Progenitor cell of endocrine pancreas (in vitro differentiated cells): ENCODE results near the gene DNAJC1. TPM values are rescaled to one million over a fixed set of nuclear protein-coding genes. Genes with fewer than 3 reads are reported as not detected.

ENCODE experiments used
- DNase-seq: peaks from one replicate; pipeline ENCODE4 v3.0.0; 2021; ENCODE audit warnings: low spot score; ENCODE audit not compliant: unreplicated experiment
- H3K27ac Mint-ChIP-seq: 2 replicates; pipeline ENCODE4 v1.8.0; 2021; ENCODE audit warnings: mild to moderate bottlenecking, moderate library complexity, mixed read lengths
- H3K27me3 Mint-ChIP-seq: 2 replicates; pipeline ENCODE4 v1.8.0; 2021; ENCODE audit warnings: mixed read lengths
- H3K36me3 Mint-ChIP-seq: 2 replicates; pipeline ENCODE4 v1.8.0; 2022; ENCODE audit warnings: mixed read lengths; ENCODE audit not compliant: insufficient read depth
- H3K4me1 Mint-ChIP-seq: 2 replicates; pipeline ENCODE4 v1.8.0; 2021; ENCODE audit warnings: low read depth, mixed read lengths
- H3K4me3 Mint-ChIP-seq: 2 replicates; pipeline ENCODE4 v1.8.0; 2021; ENCODE audit warnings: low read depth, mild to moderate bottlenecking, moderate library complexity, mixed read lengths
- H3K9me3 Mint-ChIP-seq: 2 replicates; pipeline ENCODE4 v1.8.0; 2021; ENCODE audit warnings: low read depth, mixed read lengths
- CTCF ChIP-seq: fragments of 200-600 bp; sonication (generic); IDR thresholded peaks from one replicate; pipeline ENCODE4 v1.5.0; 2021; ENCODE audit warnings: antibody characterized with exemption, mild to moderate bottlenecking; ENCODE audit not compliant: unreplicated experiment
- total RNA-seq: library from RNA; stranded (reverse); gene quantifications from 2 replicates; pipeline ENCODE4 v1.2.1, GENCODE V29; 2021

Gene DNAJC1
- total RNA-seq, 1 donor from 2014 or later: 28.5 TPM

- DNase-seq: no peak
- no peaks in the 10 kb centered on the region for H3K27me3 Mint-ChIP-seq
- peaks cover 9% of the 10 kb centered on the region for H3K4me1 Mint-ChIP-seq
- no peak for TF ChIP-seq CTCF
- no peak overlapping the region for H3K27ac Mint-ChIP-seq
- H3K4me3 Mint-ChIP-seq: no peak overlapping the region
- H3K9me3 Mint-ChIP-seq: no peaks in the 10 kb centered on the region
- peaks cover 13% of the 10 kb centered on the region for H3K36me3 Mint-ChIP-seq
These were observed 244.8 kb downstream of the DNAJC1 start for GRCh38 chr10:21758696-21759095.

DNA sequence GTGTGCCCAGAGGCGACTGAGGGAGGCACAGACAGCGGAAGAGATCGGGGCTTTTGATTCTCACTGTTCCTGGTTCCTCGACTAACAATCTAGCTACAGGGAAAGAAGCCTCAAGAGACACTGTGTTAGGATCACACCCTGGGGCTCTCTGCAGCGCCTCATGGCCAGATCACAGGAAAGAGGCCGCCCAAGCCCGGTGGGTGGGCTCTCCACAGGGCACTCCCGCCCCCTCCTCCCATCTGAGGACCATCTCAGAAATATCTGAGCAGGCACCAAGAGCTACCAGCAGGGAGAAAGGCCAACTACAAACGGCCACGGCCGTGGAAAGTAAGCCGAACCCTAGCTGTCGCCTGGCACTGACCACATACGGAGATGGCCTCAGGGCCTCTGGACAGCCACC lies 245.3 kb downstream of the DNAJC1 start:
- H3K4me3 Mint-ChIP-seq: no peak overlapping the region
- no peaks in the 10 kb centered on the region for H3K9me3 Mint-ChIP-seq
- DNase-seq: no peak
- peaks cover 15% of the 10 kb centered on the region for H3K36me3 Mint-ChIP-seq
- H3K27ac Mint-ChIP-seq: no peak overlapping the region
- peaks cover 10% of the 10 kb centered on the region for H3K4me1 Mint-ChIP-seq
- no peaks in the 10 kb centered on the region for H3K27me3 Mint-ChIP-seq
- no peak for TF ChIP-seq CTCF

DNA sequence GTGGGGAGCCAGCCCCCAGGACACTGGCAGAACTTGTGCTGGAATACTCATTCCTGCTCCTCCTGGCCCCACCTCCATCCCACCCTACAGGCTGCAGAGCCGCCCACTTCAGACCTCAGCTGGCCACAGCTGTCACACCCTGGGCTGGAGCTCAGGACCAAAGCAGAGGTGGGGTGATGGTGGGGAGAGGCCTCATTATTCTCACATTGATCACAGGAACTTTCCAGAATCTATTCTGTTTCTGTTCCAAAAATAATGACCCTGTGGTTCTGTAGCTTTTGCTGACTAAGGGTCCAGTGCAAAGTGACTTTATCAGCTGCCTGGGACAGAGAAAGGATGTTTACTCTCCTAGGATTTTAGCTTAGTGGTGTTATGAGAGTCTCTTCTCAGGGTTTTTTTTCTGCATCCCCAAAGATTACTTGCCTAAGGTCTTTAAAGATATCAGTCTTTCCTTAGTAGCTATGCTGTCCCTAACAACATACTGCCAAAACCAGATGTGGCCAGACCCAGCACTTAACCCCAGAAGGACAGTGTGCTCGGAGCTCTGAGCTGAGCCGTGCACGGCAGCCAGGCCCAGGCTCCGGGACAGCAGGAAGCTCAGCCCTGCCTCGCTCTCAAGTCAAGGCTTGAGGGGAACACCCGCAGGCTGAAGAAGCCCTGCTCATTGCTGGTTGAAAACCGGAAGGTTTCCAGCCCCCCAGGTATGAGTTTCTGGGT lies 246.2 kb downstream of the DNAJC1 start:
- H3K27ac Mint-ChIP-seq: no peak overlapping the region

GRCh38 chr10:21756707-21757106 lies 246.8 kb downstream of the DNAJC1 start:
- Mint-ChIP-seq H3K4me1 (peaks cover 15% of the 10 kb centered on the region), H3K9me3 (no peaks in the 10 kb centered on the region), H3K27me3 (no peaks in the 10 kb centered on the region), H3K4me3 (no peak overlapping the region), H3K27ac (no peak overlapping the region), H3K36me3 (peaks cover 16% of the 10 kb centered on the region)
- no peak for TF ChIP-seq CTCF
- DNase-seq: no peak

More for the DNA sequence above, 246.2 kb downstream of the DNAJC1 start:
- H3K4me3 Mint-ChIP-seq: no peak overlapping the region
- no peak for DNase-seq
- H3K9me3 Mint-ChIP-seq: no peaks in the 10 kb centered on the region
- no peaks in the 10 kb centered on the region for H3K27me3 Mint-ChIP-seq
- peaks cover 16% of the 10 kb centered on the region for H3K36me3 Mint-ChIP-seq
- peaks cover 10% of the 10 kb centered on the region for H3K4me1 Mint-ChIP-seq
- TF ChIP-seq CTCF: no peak

- no peaks in the 10 kb centered on the region for H3K27me3 Mint-ChIP-seq
- peaks cover 11% of the 10 kb centered on the region for H3K36me3 Mint-ChIP-seq
- no peaks in the 10 kb centered on the region for H3K9me3 Mint-ChIP-seq
- no peak overlapping the region for H3K4me3 Mint-ChIP-seq
- no peak for TF ChIP-seq CTCF
- DNase-seq: no peak
- peaks cover 29% of the 10 kb centered on the region for H3K4me1 Mint-ChIP-seq
- H3K27ac Mint-ChIP-seq: no peak overlapping the region
These were observed 249.0 kb downstream of the DNAJC1 start for GRCh38 chr10:21754410-21755011.
